ENCODE data around the gene KRI1.

GRCh38 chr19:10602330-10603083 lies 36.7 kb upstream of the KRI1 start:
- TF ChIP-seq CTCF (conservative IDR thresholded peaks at IDR 0.05) (no peak), EZH2 (IDR thresholded peaks at IDR 0.05; ENCODE audit: low read depth) (no peak)
